HCT116 (cell line): ENCODE measurements around the gene SIPA1L3. TPM values are rescaled to one million over a fixed set of nuclear protein-coding genes. Genes with fewer than 3 reads are reported as not detected.

Experiments
- ATAC-seq: fragments of 200-7000 bp; cut with Tn5 transposase; 2 replicates; pipeline ENCODE4 v1.9.1; 2020; ENCODE audit warnings: mild to moderate bottlenecking, moderate library complexity
- BruUV-seq: library from RNA; stranded (reverse); fragments of 400-500 nt; replicated peaks from 2 replicates; lab custom pipeline; 2021; lab: Mats Ljungman, UMichigan
- CTCF ChIA-PET: fragments of 300-600 bp; sonication (Branson Sonifier 250); formaldehyde crosslinking; loops from one replicate; lab custom pipeline; 2021; ENCODE audit warnings: antibody characterized with exemption; lab: Charles Lee
- POLR2A ChIA-PET: fragments of 300-600, 350-600 bp; sonication (Branson Sonifier 250); formaldehyde crosslinking; loops from one replicate; lab custom pipeline; 2021; ENCODE audit warnings: antibody characterized with exemption; lab: Charles Lee
- RAD21 ChIA-PET, 2 experiments: fragments of 300-600 bp; sonication (Branson Sonifier 250); formaldehyde crosslinking; loops; one replicate each; lab custom pipeline; 2023; ENCODE audit warnings: low total read pairs in 2 of 2; ENCODE audit not compliant: uncharacterized antibody in 2 of 2, unreplicated experiment in 2 of 2, low non-redundant PET in 1 of 2; lab: Charles Lee
- DNase-seq: peaks from one replicate; pipeline ENCODE4 v3.0.0-alpha.2; 2010; ENCODE audit warnings: low read depth, low spot score
- H2AFZ ChIP-seq: fragments of 200-600 bp; shearing (Covaris generic), sonication (generic); 2 replicates; pipeline ENCODE4 v1.6.1; 2017; ENCODE audit warnings: low read depth, mixed run types, mixed read lengths, antibody characterized with exemption, low read length; ENCODE audit not compliant: poor library complexity, severe bottlenecking
- H3K27ac ChIP-seq: 2 replicates; pipeline ENCODE4 v1.5.1; 2012; ENCODE audit warnings: low read depth, low read length
- H3K27me3 ChIP-seq: fragments of 200-600 bp; sonication (generic); 2 replicates; pipeline ENCODE4 v1.6.1; 2016; ENCODE audit warnings: mixed run types, low read length, mixed read lengths; ENCODE audit not compliant: insufficient read depth
- H3K36me3 ChIP-seq, 2 experiments: fragments of 200-500 bp in 1 of 2; fragments of 200-600 bp in 1 of 2; sonication (Bioruptor generic) in 1 of 2; sonication (generic) in 1 of 2; 2 replicates each; pipeline versions ENCODE4 v1.5.1 to v1.6.1; 2014 to 2016; ENCODE audit warnings: low read length in 2 of 2, inconsistent platforms in 1 of 2, mixed read lengths in 1 of 2, mixed run types in 1 of 2; ENCODE audit not compliant: insufficient read depth in 2 of 2, control insufficient read depth in 1 of 2
- H3K4me1 ChIP-seq, 2 experiments: fragments of 200-600 bp in 1 of 2; sonication (generic) in 1 of 2; 2 replicates each; pipeline versions ENCODE4 v1.5.1 to v1.6.1; 2012 to 2017; ENCODE audit warnings: low read length in 2 of 2, inconsistent platforms in 1 of 2, mild to moderate bottlenecking in 1 of 2, mixed read lengths in 1 of 2, mixed run types in 1 of 2, moderate library complexity in 1 of 2; ENCODE audit not compliant: insufficient read depth in 2 of 2, control insufficient read depth in 1 of 2
- H3K4me2 ChIP-seq: fragments of 200-600 bp; sonication (generic); 2 replicates; pipeline ENCODE4 v1.6.1; 2017; ENCODE audit warnings: mixed run types, low read length, mixed read lengths
- H3K4me3 ChIP-seq, 2 experiments: fragments of 200-600 bp in 1 of 2; sonication (generic) in 1 of 2; replicated peaks in 1 of 2; 2 replicates each; pipeline ENCODE4 v1.5.1; 2011 to 2016; ENCODE audit warnings: low read length in 2 of 2, control low read depth in 1 of 2, low read depth in 1 of 2, mild to moderate bottlenecking in 1 of 2, mixed read lengths in 1 of 2, mixed run types in 1 of 2
- H3K79me2 ChIP-seq: fragments of 200-600 bp; sonication (generic); 2 replicates; pipeline ENCODE4 v1.6.1; 2017; ENCODE audit warnings: mild to moderate bottlenecking, mixed run types, low read length, moderate library complexity, mixed read lengths; ENCODE audit not compliant: insufficient read depth
- H3K9ac ChIP-seq: fragments of 200-600 bp; sonication (generic); 2 replicates; pipeline ENCODE4 v1.6.1; 2016; ENCODE audit warnings: low read length, mixed read lengths
- H3K9me2 ChIP-seq: fragments of 200-600 bp; sonication (generic), shearing (Covaris generic); 2 replicates; pipeline ENCODE4 v1.6.1; 2017; ENCODE audit warnings: mixed run types, mild to moderate bottlenecking, moderate library complexity; ENCODE audit not compliant: insufficient read depth
- H3K9me3 ChIP-seq, 2 experiments: fragments of 200-500 bp in 1 of 2; fragments of 200-600 bp in 1 of 2; sonication (Bioruptor generic) in 1 of 2; sonication (generic) in 1 of 2; 2 replicates each; pipeline ENCODE4 v1.6.1; 2014 to 2017; ENCODE audit warnings: low read length in 2 of 2, mixed read lengths in 2 of 2, inconsistent platforms in 1 of 2, low read depth in 1 of 2, mild to moderate bottlenecking in 1 of 2, mixed run types in 1 of 2, moderate library complexity in 1 of 2; ENCODE audit not compliant: control insufficient read depth in 1 of 2, insufficient read depth in 1 of 2
- H4K20me1 ChIP-seq: fragments of 200-600 bp; sonication (generic), shearing (Covaris generic); 2 replicates; pipeline ENCODE4 v1.6.1; 2017; ENCODE audit warnings: mixed run types, mild to moderate bottlenecking, moderate library complexity; ENCODE audit not compliant: insufficient read depth
- CEBPB ChIP-seq: IDR thresholded peaks from 2 replicates; pipeline ENCODE4 v1.6.1; 2012; ENCODE audit warnings: low read depth
- EGR1 ChIP-seq: IDR thresholded peaks from 2 replicates; pipeline ENCODE4 v1.6.1; 2012; ENCODE audit warnings: low read depth
- ELF1 ChIP-seq: IDR thresholded peaks from 2 replicates; pipeline ENCODE4 v1.6.1; 2012; ENCODE audit warnings: low read depth, borderline replicate concordance
- EZH2 ChIP-seq: fragments of 200-600 bp; sonication (generic); IDR thresholded peaks from 2 replicates; pipeline ENCODE4 v1.6.1; 2017; ENCODE audit warnings: antibody characterized with exemption, mixed run types
- EZH2phosphoT487 ChIP-seq: fragments of 200-600 bp; IDR thresholded peaks from 2 replicates; pipeline ENCODE4 v1.6.1; 2018; ENCODE audit warnings: antibody characterized with exemption, borderline replicate concordance
- FOSL1 ChIP-seq: IDR thresholded peaks from 2 replicates; pipeline ENCODE4 v1.6.1; 2012; ENCODE audit warnings: low read depth
- JUND ChIP-seq: IDR thresholded peaks from 2 replicates; pipeline ENCODE4 v1.6.1; 2012
- RAD21 ChIP-seq: IDR thresholded peaks from 2 replicates; pipeline ENCODE4 v1.6.1; 2012; ENCODE audit warnings: low read depth, mild to moderate bottlenecking
- SIN3A ChIP-seq: IDR thresholded peaks from 2 replicates; pipeline ENCODE4 v1.6.1; 2012; ENCODE audit warnings: low read depth
- TCF7L2 ChIP-seq: IDR thresholded peaks from 2 replicates; pipeline ENCODE4 v1.7.0; 2011; ENCODE audit warnings: borderline replicate concordance, inconsistent platforms; ENCODE audit not compliant: insufficient read depth, insufficient read length; ENCODE audit errors: extremely low read depth
- YY1 ChIP-seq: IDR thresholded peaks from 2 replicates; pipeline ENCODE4 v1.6.1; 2011; ENCODE audit warnings: low read length, low read depth, moderate library complexity, mild to moderate bottlenecking; ENCODE audit not compliant: insufficient replicate concordance; ENCODE audit errors: extremely low read depth
- ZNF274 ChIP-seq: fragments of 200-500 bp; sonication (Bioruptor generic); IDR thresholded peaks from 2 replicates; pipeline ENCODE4 v1.6.1; 2014; ENCODE audit warnings: mild to moderate bottlenecking, low read depth, low read length, inconsistent platforms
- intact Hi-C: fragments of 100-400 bp; cut with micrococcal nuclease; formaldehyde crosslinking; loops from 2 replicates; pipeline ENCODE4 v1.10.0; 2022
- total RNA-seq: library from RNA; stranded (reverse); gene quantifications from one replicate; pipeline ENCODE4 v1.2.1, GENCODE V29; 2021; ENCODE audit not compliant: unreplicated experiment
- TF ChIP-seq, protein P1 (sequence below): IDR thresholded peaks from 2 replicates; pipeline ENCODE4 v1.6.1; 2012

Gene SIPA1L3
- total RNA-seq, 1 experiment from 2014 or later, result 41.8 TPM

DNA sequence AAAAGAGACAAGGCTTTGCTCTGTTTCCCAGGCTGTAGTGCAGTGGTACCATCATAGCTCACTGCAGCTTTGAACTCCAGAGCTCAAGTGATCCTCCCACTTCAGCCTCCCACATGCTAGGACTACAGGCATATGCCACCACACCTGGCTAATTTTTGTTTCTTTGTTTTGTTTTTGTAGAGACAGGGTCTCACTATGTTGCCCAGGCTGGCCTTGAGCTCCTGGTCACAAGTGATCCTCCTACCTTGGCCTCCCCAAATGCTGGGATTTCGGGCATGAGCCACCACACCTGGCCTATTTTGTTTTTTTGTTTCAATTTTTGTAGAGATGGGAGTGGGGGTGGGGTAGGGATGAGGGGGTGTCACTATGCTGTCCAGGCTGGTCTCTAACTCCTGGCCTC, 7.6 kb upstream of the SIPA1L3 start:
- Histone ChIP-seq H3K27ac (no peak overlapping the region), H3K4me3 (no peak overlapping the region), H3K27me3 (no peaks in the 10 kb centered on the region), H3K36me3 (no peaks in the 10 kb centered on the region), H3K79me2 (no peaks in the 10 kb centered on the region), H4K20me1 (no peaks in the 10 kb centered on the region), H3K4me1 (peaks cover 0 to 10% of the 10 kb centered on the region in 2 experiments; a peak in 1 of 4 replicates), H3K9me2 (no peaks in the 10 kb centered on the region), H3K9me3 (no peaks in the 10 kb centered on the region), H3K9ac (no peak overlapping the region), H3K4me2 (no peak overlapping the region), H2AFZ (no peak overlapping the region)
- CTCF ChIA-PET, result interaction anchor here (0.7 to 1.5 kb wide), 6 partner anchors 243 to 503 kb away, joined by 3 to 8 read pairs (median 5); partner anchors contain the start of gene FAM98C
- DNase-seq (no peak), ATAC-seq (no peak)
- TF ChIP-seq ZNF274 (no peak), RAD21 (no peak), CEBPB (no peak), ELF1 (no peak), JUND (no peak), YY1 (no peak), TCF7L2 (no peak), EZH2phosphoT487 (no peak)
- POLR2A ChIA-PET, result no interaction called here
- RAD21 ChIA-PET, result interaction anchor here in 1 of 2 experiments (0.9 kb wide), 1 partner anchor 25 kb away, joined by 5 read pairs; no protein-coding TSS in a partner anchor
- BruUV-seq, result no TSS peak
- intact Hi-C loops, result loop anchor here (5.0 kb wide), 1 partner anchor 787 kb away; no protein-coding TSS in a partner anchor

DNA sequence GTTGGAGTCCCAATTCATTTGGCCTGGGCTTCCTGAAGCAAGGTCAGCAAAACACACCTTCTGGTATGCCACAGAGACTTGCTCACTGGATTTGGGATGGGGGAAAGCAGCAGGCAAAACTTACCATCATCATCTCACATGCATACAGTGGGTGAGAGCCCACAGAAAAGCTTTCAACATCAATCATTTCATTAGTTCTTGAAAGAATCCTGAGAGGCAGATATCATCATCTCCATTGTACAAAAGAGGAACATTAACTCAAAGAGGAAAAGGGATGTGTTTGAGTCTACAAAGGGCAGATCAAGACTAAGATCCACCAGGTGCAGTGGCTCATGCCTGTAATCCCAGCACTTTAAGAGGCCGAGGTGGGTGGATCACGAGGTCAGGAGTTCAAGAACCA, 7.0 kb upstream of the SIPA1L3 start:
- TF ChIP-seq FOSL1 (no peak), YY1 (no peak), JUND (no peak), SIN3A (no peak), RAD21 (no peak), EZH2 (no peak), EGR1 (no peak), TCF7L2 (no peak)
- TF ChIP-seq, protein P1, sequence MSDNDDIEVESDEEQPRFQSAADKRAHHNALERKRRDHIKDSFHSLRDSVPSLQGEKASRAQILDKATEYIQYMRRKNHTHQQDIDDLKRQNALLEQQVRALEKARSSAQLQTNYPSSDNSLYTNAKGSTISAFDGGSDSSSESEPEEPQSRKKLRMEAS, result no peak
- ChIA-PET RAD21 (no interaction called here), CTCF (interaction anchor here (0.9 to 4.7 kb wide), 4 partner anchors 325 to 503 kb away, joined by 3 to 35 read pairs (median 6); partner anchors contain the start of gene FAM98C), POLR2A (no interaction called here)
- H3K4me2 ChIP-seq, result no peak overlapping the region
- H3K27me3 ChIP-seq, result no peaks in the 10 kb centered on the region
- no peaks in the 10 kb centered on the region for H3K36me3 ChIP-seq
- no peak overlapping the region for H3K27ac ChIP-seq
- H3K9ac ChIP-seq, result no peak overlapping the region
- no peaks in the 10 kb centered on the region for H4K20me1 ChIP-seq
- no peaks in the 10 kb centered on the region for H3K9me2 ChIP-seq
- peaks cover 0 to 10% of the 10 kb centered on the region in 2 experiments; a peak in 1 of 4 replicates for H3K4me1 ChIP-seq
- H3K4me3 ChIP-seq, result no peak overlapping the region
- DNase-seq (no peak), ATAC-seq (no peak)
- BruUV-seq, result no TSS peak
- no peak overlapping the region for H2AFZ ChIP-seq
- intact Hi-C loops, result loop anchor here (5.0 kb wide), 1 partner anchor 788 kb away; no protein-coding TSS in a partner anchor
- no peaks in the 10 kb centered on the region for H3K9me3 ChIP-seq
- no peaks in the 10 kb centered on the region for H3K79me2 ChIP-seq
